Ovary (tissue), 9 donors: ENCODE data around the gene VPS33B. TPM values are rescaled to one million over a fixed set of nuclear protein-coding genes. Genes with fewer than 3 reads are reported as not detected.
"Not testable (repeated sequence)": the region's sequence is repeated elsewhere in the genome, so short reads cannot be mapped to it uniquely, and the experiment has no call there.

Experiments used
- DNase-seq, 5 donors: peaks; one replicate each; pipeline ENCODE4 v3.0.0-alpha.2; 2019 to 2020
- H3K27ac ChIP-seq, 2 donors: fragments of 200-600 bp; one replicate each; pipeline versions ENCODE4 v1.5.1 to v1.8.0; 2019 to 2022
- H3K27me3 ChIP-seq: fragments of 200-600 bp; one replicate; pipeline ENCODE4 v1.8.0; 2022
- H3K36me3 ChIP-seq: fragments of 200-600 bp; sonication (generic); one replicate; pipeline ENCODE4 v1.5.1; 2019
- H3K4me1 ChIP-seq: one replicate; pipeline ENCODE4 v1.8.1; 2013; ENCODE audit warnings: mild to moderate bottlenecking, moderate library complexity; ENCODE audit not compliant: insufficient read depth
- H3K4me3 ChIP-seq: fragments of 200-600 bp; sonication (generic); one replicate; pipeline ENCODE4 v1.5.1; 2017
- H3K9me3 ChIP-seq, 2 donors: fragments of 200-600 bp in 1 of 2; sonication (generic) in 1 of 2; one replicate each; pipeline versions ENCODE4 v1.5.1 to v1.8.1; 2013 to 2019; ENCODE audit warnings: mild to moderate bottlenecking in 1 of 2, moderate library complexity in 1 of 2
- CTCF ChIP-seq, 3 donors: fragments of 450-650 bp in 2 of 3; fragments of 200-600 bp in 1 of 3; IDR thresholded peaks; one replicate each; pipeline versions ENCODE4 v1.5.1 to v1.8.0; 2016 to 2022; ENCODE audit warnings: antibody characterized with exemption in 3 of 3, mild to moderate bottlenecking in 1 of 3
- EP300 ChIP-seq: sonication (generic); formaldehyde crosslinking; IDR thresholded peaks from one replicate; pipeline ENCODE4 v1.6.1; 2017; ENCODE audit warnings: antibody characterized with exemption
- POLR2A ChIP-seq: fragments of 450-650 bp; IDR thresholded peaks from one replicate; pipeline ENCODE4 v1.6.1; 2017; ENCODE audit warnings: antibody characterized with exemption, mild to moderate bottlenecking, moderate library complexity
- WGBS, 3 donors: extraction: QIAGEN DNeasy Blood & Tissue Kit in 1 of 3; methylation state at CpG; one replicate each; pipeline versions ENCODE4 v1.1.5 to v1.1.7; 2013 to 2017; 5-methylcytosine and 5-hydroxymethylcytosine counted together
- intact Hi-C, 4 donors: fragments of 100-400 bp; cut with DNase I; formaldehyde crosslinking; loops; one replicate each; pipeline versions ENCODE4 v1.11.0 to v1.15.1; 2022 to 2023
- polyA plus RNA-seq, 2 donors: library from polyadenylated mRNA; stranded (reverse); fragments of 200-250 nt in 1 of 2; fragments of 350-450 nt in 1 of 2; fragmentation: Illumina TruSeq in 1 of 2; extraction: RNeasy Lipid Tissue Mini Kit (QIAGEN cat#74804) in 1 of 2; gene quantifications; one replicate each; pipeline ENCODE4 v1.2.3, GENCODE V29; 2013 to 2014
- total RNA-seq, 7 donors: library from RNA; depleted of rRNA in 2 of 7; stranded (reverse); fragments of >200 nt in 2 of 7; fragmentation: NEBNext Ultra II Directional in 3 of 7; extraction: Animal tissue kit (Norgen Biotek cat#: 25700) in 3 of 7; gene quantifications; one replicate each; pipeline versions ENCODE4 v1.1.0 to v1.2.4, GENCODE V29; 2016 to 2023
- donor health status: DM: no; HTN: no; CAD: no; lungs with moderate emphysema.
- donor health status: DM: no; HTN: no; CAD: no.
- donor health status: Bipolar disorder and iron deficiency.
- donor health status: DM: yes; HTN: yes; CAD: no.
- donor health status: DM: no; HTN: no; CAD: no.
- donor health status: DM: yes; HTN: yes; CAD: no.

The VPS33B gene
- total and polyA plus RNA-seq, 9 donors = 8.5 to 17.4 (median 13.2) TPM

- TF ChIP-seq CTCF (IDR thresholded peaks at IDR 0.05) (no peak), POLR2A (no peak), EP300 (no peak)
- no peak for DNase-seq
- Histone ChIP-seq H3K9me3 (no peaks in the 10 kb centered on the region), H3K36me3 (no peaks in the 10 kb centered on the region), H3K4me1 (no peaks in the 10 kb centered on the region), H3K27ac (no peak overlapping the region), H3K27me3 (no peaks in the 10 kb centered on the region), H3K4me3 (no peak overlapping the region)
- intact Hi-C loops = no loop called here
- WGBS, 3 donors = 20 to 38% (median 21%) methylated on average over 4 of the region's 4 CpGs
Measured at GRCh38 chr15:91050128-91050455, 27.7 kb upstream of the VPS33B start.

- no peaks in the 10 kb centered on the region for H3K36me3 ChIP-seq
- no peaks in the 10 kb centered on the region for H3K27me3 ChIP-seq
- no peaks in the 10 kb centered on the region for H3K9me3 ChIP-seq
- whole genome bisulfite sequencing, 3 donors = 17 to 25% (median 18%) methylated on average over 12 of the region's 12 CpGs
- H3K4me1 ChIP-seq = no peaks in the 10 kb centered on the region
- peak in 4 of 5 donors; percentile 27 to 63 (median 38) for DNase-seq
- H3K27ac ChIP-seq = no peak overlapping the region
- intact Hi-C loops = no loop called here
- TF ChIP-seq POLR2A (no peak), CTCF (IDR thresholded peaks at IDR 0.05) (peak in 1 of 3 donors; percentile 29), EP300 (no peak)
- H3K4me3 ChIP-seq = no peak overlapping the region
Measured at GRCh38 chr15:91049378-91050127, 27.2 kb upstream of the VPS33B start.

- Histone ChIP-seq H3K27ac (no peak overlapping the region), H3K27me3 (no peaks in the 10 kb centered on the region), H3K4me1 (no peaks in the 10 kb centered on the region), H3K36me3 (no peaks in the 10 kb centered on the region), H3K9me3 (no peaks in the 10 kb centered on the region), H3K4me3 (no peak overlapping the region)
- TF ChIP-seq POLR2A (no peak), CTCF (IDR thresholded peaks at IDR 0.05) (no peak), EP300 (no peak)
- WGBS, 3 donors = 15 to 18% (median 18%) methylated on average over 3 to 4 of the region's 4 CpGs
- intact Hi-C loops = no loop called here
- DNase-seq = no peak
Measured at GRCh38 chr15:91047545-91048199, 25.3 kb upstream of the VPS33B start.

GRCh38 chr15:91046056-91046455, 23.7 kb upstream of the VPS33B start:
- DNase-seq, H3K27me3 ChIP-seq, H3K4me3 ChIP-seq, intact Hi-C loops, H3K4me1 ChIP-seq, H3K27ac ChIP-seq, H3K9me3 ChIP-seq, H3K36me3 ChIP-seq: not testable (repeated sequence)

GRCh38 chr15:91045065-91045464, 22.7 kb upstream of the VPS33B start:
- no peak for DNase-seq
- Histone ChIP-seq H3K4me1 (no peaks in the 10 kb centered on the region), H3K27me3 (no peaks in the 10 kb centered on the region), H3K27ac (no peak overlapping the region), H3K9me3 (no peaks in the 10 kb centered on the region), H3K36me3 (no peaks in the 10 kb centered on the region), H3K4me3 (no peak overlapping the region)
- intact Hi-C loops = loop anchor here in 1 of 4 donors (2.0 kb wide), 1 partner anchor 80 kb away; no protein-coding TSS in a partner anchor
- no peak for TF ChIP-seq EP300
- no peak for TF ChIP-seq CTCF (IDR thresholded peaks at IDR 0.05)
- TF ChIP-seq POLR2A = no peak
- WGBS, 3 donors = 48 to 55% (median 50%) methylated on average over 3 of the region's 3 CpGs
